Suprapubic skin (tissue), 4 donors: ENCODE measurements around the gene CFAP45. TPM values are rescaled to one million over a fixed set of nuclear protein-coding genes. Genes with fewer than 3 reads are reported as not detected.

Source experiments
- DNase-seq, 2 donors: peaks; one replicate each; pipeline ENCODE4 v3.0.0-alpha.2; 2019; ENCODE audit warnings: low spot score in 2 of 2
- H3K27ac ChIP-seq: fragments of 200-600 bp; sonication (generic); one replicate; pipeline ENCODE4 v1.5.1; 2019
- H3K27me3 ChIP-seq: fragments of 200-600 bp; sonication (generic); one replicate; pipeline ENCODE4 v1.5.1; 2019
- H3K36me3 ChIP-seq: fragments of 200-600 bp; sonication (generic); one replicate; pipeline ENCODE4 v1.5.1; 2019
- H3K4me1 ChIP-seq: fragments of 200-600 bp; sonication (generic); one replicate; pipeline ENCODE4 v1.5.1; 2019
- H3K4me3 ChIP-seq: fragments of 200-600 bp; sonication (generic); one replicate; pipeline ENCODE4 v1.5.1; 2019; ENCODE audit warnings: mild to moderate bottlenecking
- H3K9me3 ChIP-seq: fragments of 200-600 bp; sonication (generic); one replicate; pipeline ENCODE4 v1.5.1; 2019
- CTCF ChIP-seq, 2 donors: fragments of 200-600 bp in 1 of 2; fragments of 450-650 bp in 1 of 2; sonication (generic) in 1 of 2; IDR thresholded peaks; one replicate each; pipeline ENCODE4 v1.5.1; 2016 to 2019; ENCODE audit warnings: antibody characterized with exemption in 2 of 2, mild to moderate bottlenecking in 1 of 2, moderate library complexity in 1 of 2
- EP300 ChIP-seq: sonication (generic); formaldehyde crosslinking; IDR thresholded peaks from one replicate; pipeline ENCODE4 v1.6.1; 2017; ENCODE audit warnings: antibody characterized with exemption
- POLR2A ChIP-seq, 2 donors: fragments of 450-650 bp; IDR thresholded peaks; one replicate each; pipeline ENCODE4 v1.6.1; 2017; ENCODE audit warnings: antibody characterized with exemption in 2 of 2, mild to moderate bottlenecking in 2 of 2, moderate library complexity in 2 of 2
- POLR2AphosphoS5 ChIP-seq, 3 donors: sonication (generic); formaldehyde crosslinking; IDR thresholded peaks; one replicate each; pipeline ENCODE4 v1.6.1; 2017; ENCODE audit warnings: antibody characterized with exemption in 3 of 3
- WGBS: methylation state at CpG from one replicate; pipeline ENCODE4 v1.1.5; 2018; 5-methylcytosine and 5-hydroxymethylcytosine counted together
- total RNA-seq, 4 donors: library from RNA; depleted of rRNA; stranded (reverse); fragments of >200 nt; gene quantifications; one replicate each; pipeline ENCODE4 v1.1.0, GENCODE V29; 2016

CFAP45 gene
- total RNA-seq, 4 donors from 2014 or later = 0.78 to 2.1 (median 1.6) TPM

- no peak for DNase-seq
- no peak overlapping the region for H3K4me3 ChIP-seq
- H3K9me3 ChIP-seq = no peaks in the 10 kb centered on the region
- peaks cover 73% of the 10 kb centered on the region for H3K4me1 ChIP-seq
- H3K27me3 ChIP-seq = no peaks in the 10 kb centered on the region
- 92% methylated on average over 5 of the region's 5 CpGs for WGBS
- H3K36me3 ChIP-seq = no peaks in the 10 kb centered on the region
- no peak for TF ChIP-seq POLR2A (IDR thresholded peaks at IDR 0.05)
- no peak for TF ChIP-seq CTCF (IDR thresholded peaks at IDR 0.05)
- TF ChIP-seq EP300 = no peak
- TF ChIP-seq POLR2AphosphoS5 (IDR thresholded peaks at IDR 0.05) = no peak
- no peak overlapping the region for H3K27ac ChIP-seq
Observed at GRCh38 chr1:159870704-159871103, 29.3 kb downstream of the CFAP45 start.

DNA sequence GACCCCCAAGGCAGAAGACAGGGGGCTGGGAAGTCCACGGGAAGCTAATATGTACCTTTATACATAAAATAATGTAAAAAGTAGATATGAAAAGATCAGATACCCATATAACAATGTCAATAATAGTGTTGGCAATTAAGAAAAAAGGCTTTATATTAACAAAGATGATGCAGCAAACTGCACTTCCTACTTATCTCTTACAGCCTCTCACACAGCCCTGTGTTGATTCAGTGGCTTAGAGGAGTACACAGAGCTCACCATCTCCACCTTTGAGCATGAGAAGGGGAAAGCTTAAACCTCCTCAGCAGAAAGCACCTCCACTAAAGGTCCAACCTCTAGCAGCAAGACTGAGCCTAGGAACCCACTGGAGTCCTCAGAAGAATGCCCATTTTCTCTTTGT lies 30.4 kb downstream of the CFAP45 start:
- no peaks in the 10 kb centered on the region for H3K9me3 ChIP-seq
- DNase-seq = no peak
- peaks cover 79% of the 10 kb centered on the region for H3K4me1 ChIP-seq
- peak overlapping the region; percentile 63 for H3K27ac ChIP-seq
- no peaks in the 10 kb centered on the region for H3K36me3 ChIP-seq
- H3K4me3 ChIP-seq = no peak overlapping the region
- TF ChIP-seq POLR2A (IDR thresholded peaks at IDR 0.05) = no peak
- no peak for TF ChIP-seq POLR2AphosphoS5 (IDR thresholded peaks at IDR 0.05)
- TF ChIP-seq EP300 = no peak
- no peak for TF ChIP-seq CTCF (IDR thresholded peaks at IDR 0.05)
- H3K27me3 ChIP-seq = no peaks in the 10 kb centered on the region
- WGBS = 52% methylated on average over 1 of the region's 1 CpG

DNA sequence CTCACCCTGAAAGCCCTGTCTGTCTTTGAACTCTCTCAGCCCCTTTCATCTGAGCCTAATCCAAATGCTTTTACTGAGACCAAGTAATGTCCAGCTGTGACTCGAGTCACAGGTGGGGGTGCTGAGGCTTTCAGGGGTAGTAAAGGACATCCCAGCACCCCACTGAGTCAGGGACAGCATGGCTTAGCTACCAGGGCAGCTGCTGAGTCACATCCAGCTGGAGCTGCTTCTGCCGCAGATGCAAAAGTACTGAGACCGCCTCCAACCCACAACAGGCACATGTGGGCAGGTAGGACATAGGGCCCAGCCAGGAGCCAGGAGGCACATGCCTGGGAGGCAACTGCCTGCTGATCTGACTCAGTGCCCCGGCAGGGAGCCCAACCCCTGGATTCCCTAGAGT lies 30.8 kb downstream of the CFAP45 start:
- H3K36me3 ChIP-seq = no peaks in the 10 kb centered on the region
- peaks cover 79% of the 10 kb centered on the region for H3K4me1 ChIP-seq
- DNase-seq = no peak
- no peaks in the 10 kb centered on the region for H3K27me3 ChIP-seq
- 29% methylated on average over 3 of the region's 4 CpGs for whole genome bisulfite sequencing
- TF ChIP-seq EP300 = no peak
- TF ChIP-seq CTCF (IDR thresholded peaks at IDR 0.05) = no peak
- no peak for TF ChIP-seq POLR2AphosphoS5 (IDR thresholded peaks at IDR 0.05)
- TF ChIP-seq POLR2A (IDR thresholded peaks at IDR 0.05) = no peak
- peak overlapping the region; percentile 63 for H3K27ac ChIP-seq
- H3K4me3 ChIP-seq = no peak overlapping the region
- no peaks in the 10 kb centered on the region for H3K9me3 ChIP-seq

DNA sequence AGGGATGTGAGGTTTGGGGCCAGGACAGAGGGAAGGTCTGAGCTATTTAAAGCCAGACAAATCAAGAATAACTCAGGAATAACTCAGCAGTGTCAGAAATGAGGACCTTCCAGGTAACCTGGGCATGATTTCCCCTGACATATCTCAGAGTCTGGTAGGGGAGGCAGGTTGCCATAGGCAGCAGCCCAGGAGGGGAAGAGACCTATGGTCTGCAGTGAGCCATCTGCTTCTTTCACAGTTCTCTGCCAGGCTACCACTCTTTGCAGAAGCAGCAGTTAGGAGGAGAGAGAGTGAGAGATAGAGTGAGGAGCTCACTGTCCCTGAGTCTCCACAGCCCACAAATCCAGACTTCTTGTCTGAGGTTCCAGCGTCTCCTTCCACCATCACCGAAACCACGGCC lies 31.2 kb downstream of the CFAP45 start:
- Histone ChIP-seq H3K4me3 (no peak overlapping the region), H3K27ac (peak overlapping the region; percentile 63), H3K4me1 (peaks cover 79% of the 10 kb centered on the region), H3K9me3 (no peaks in the 10 kb centered on the region), H3K36me3 (no peaks in the 10 kb centered on the region), H3K27me3 (no peaks in the 10 kb centered on the region)
- TF ChIP-seq POLR2A (IDR thresholded peaks at IDR 0.05) (no peak), EP300 (no peak), CTCF (IDR thresholded peaks at IDR 0.05) (no peak), POLR2AphosphoS5 (IDR thresholded peaks at IDR 0.05) (no peak)
- 71% methylated on average over 2 of the region's 3 CpGs for WGBS
- no peak for DNase-seq

DNA sequence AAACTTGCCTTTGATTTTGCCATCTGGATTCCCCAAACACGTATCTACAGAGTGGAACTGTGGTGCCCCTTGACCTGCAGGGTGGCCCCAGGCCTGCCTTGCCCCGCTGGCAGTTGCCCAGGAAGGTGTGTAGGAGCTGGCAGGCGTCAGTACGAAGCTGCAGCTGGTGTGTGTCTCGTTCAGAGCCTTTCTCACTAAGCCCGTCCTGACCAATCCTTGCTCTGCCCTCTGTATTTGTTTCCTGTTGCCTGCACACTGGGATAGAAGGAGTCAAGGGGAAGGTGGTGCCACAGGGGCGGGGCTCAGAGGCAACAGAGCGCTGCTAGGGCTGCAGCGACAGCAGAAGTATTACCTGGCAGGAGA lies 32.3 kb downstream of the CFAP45 start:
- peaks cover 72% of the 10 kb centered on the region for H3K4me1 ChIP-seq
- no peaks in the 10 kb centered on the region for H3K36me3 ChIP-seq
- H3K27me3 ChIP-seq = no peaks in the 10 kb centered on the region
- no peaks in the 10 kb centered on the region for H3K9me3 ChIP-seq
- peak overlapping the region; percentile 63 for H3K27ac ChIP-seq
- TF ChIP-seq POLR2A (IDR thresholded peaks at IDR 0.05) = no peak
- TF ChIP-seq EP300 = no peak
- 25% methylated on average over 8 of the region's 9 CpGs for WGBS
- DNase-seq = no peak
- no peak overlapping the region for H3K4me3 ChIP-seq

DNA sequence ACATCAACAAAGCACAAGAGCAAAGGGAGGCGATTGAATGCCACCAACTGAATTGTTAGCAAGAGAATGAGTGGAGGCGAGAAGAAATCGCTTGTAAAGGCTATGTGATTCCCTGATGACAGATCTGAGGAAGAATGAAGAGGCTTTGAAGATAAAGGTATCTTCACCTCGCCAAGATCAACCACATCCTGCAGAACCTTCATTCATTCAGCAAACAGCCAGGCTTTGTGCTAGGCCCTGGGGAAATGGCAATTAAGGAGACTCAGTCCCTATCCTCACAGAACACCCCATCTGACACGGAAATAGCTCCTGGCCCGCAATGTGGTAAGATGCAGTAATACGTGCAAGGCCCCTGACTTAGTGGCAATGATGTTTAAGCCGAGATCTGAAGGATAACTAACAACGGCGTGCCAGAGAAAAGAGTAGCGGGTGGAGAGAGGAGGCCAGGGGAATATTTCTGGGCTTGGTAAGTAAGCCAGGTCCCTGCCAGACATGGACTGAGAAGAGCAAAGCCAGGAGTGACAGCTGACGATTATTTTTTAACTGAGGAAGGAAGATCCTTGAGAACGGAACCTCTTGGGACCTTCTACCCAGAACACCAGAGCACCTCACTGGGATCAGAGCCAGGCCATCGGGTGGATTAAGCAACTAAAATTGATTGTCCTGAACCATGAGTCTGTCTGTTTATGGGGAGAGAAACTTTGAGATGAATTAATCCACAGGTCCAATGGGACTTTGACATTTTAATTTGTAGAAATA lies 32.9 kb downstream of the CFAP45 start:
- Histone ChIP-seq H3K27ac (peak overlapping the region; percentile 63), H3K4me3 (no peak overlapping the region), H3K4me1 (peaks cover 72% of the 10 kb centered on the region), H3K36me3 (no peaks in the 10 kb centered on the region), H3K9me3 (no peaks in the 10 kb centered on the region), H3K27me3 (no peaks in the 10 kb centered on the region)
- 48% methylated on average over 14 of the region's 14 CpGs for WGBS
- TF ChIP-seq EP300 (no peak), CTCF (IDR thresholded peaks at IDR 0.05) (no peak), POLR2A (IDR thresholded peaks at IDR 0.05) (no peak), POLR2AphosphoS5 (IDR thresholded peaks at IDR 0.05) (no peak)
- no peak for DNase-seq
